Left colon (tissue), 2 donors: ENCODE data around the gene GANC. TPM values are rescaled to one million over a fixed set of nuclear protein-coding genes. Genes with fewer than 3 reads are reported as not detected.
"Not testable (repeated sequence)": the region's sequence is repeated elsewhere in the genome, so short reads cannot be mapped to it uniquely, and the experiment has no call there.

Experiments
- ATAC-seq: fragments of 200-7000 bp; cut with Tn5 transposase; one replicate; pipeline ENCODE4 v1.9.1; 2020; ENCODE audit warnings: mild to moderate bottlenecking, moderate library complexity
- DNase-seq, 2 donors: peaks; one replicate each; pipeline ENCODE4 v3.0.0-alpha.2; 2020
- intact Hi-C, 2 donors: fragments of 100-400 bp; cut with DNase I in 1 of 2; cut with micrococcal nuclease in 1 of 2; formaldehyde crosslinking; loops; one replicate each; pipeline versions ENCODE4 v1.11.2 to v1.14.0; 2022; cut with DNase I, micrococcal nuclease
- total RNA-seq, 2 donors: library from RNA; stranded (reverse); fragmentation: NEBNext Ultra II Directional; extraction: Animal tissue kit (Norgen Biotek cat#: 25700); gene quantifications; one replicate each; pipeline ENCODE4 v1.2.1, GENCODE V29; 2021
- donor health status: DM: no; HTN: no; CAD: no.
- donor health status: DM: yes; HTN: yes; CAD: no.

The GANC gene
- total RNA-seq, 2 donors from 2014 or later, result 49.8 to 53.4 TPM

- intact Hi-C loops, result no loop called here
- ATAC-seq, result no peak
- no peak for DNase-seq
Measured at GRCh38 chr15:42276762-42277161, 3.8 kb downstream of the GANC start.

- no peak for DNase-seq
- intact Hi-C loops, result no loop called here
Measured at GRCh38 chr15:42279234-42279723, 6.3 kb downstream of the GANC start.

GRCh38 chr15:42282344-42282743, 9.3 kb downstream of the GANC start:
- ATAC-seq, result no peak
- intact Hi-C loops, result no loop called here
- DNase-seq, result no peak

More at GRCh38 chr15:42279234-42279723, 6.3 kb downstream of the GANC start:
- ATAC-seq, result no peak

GRCh38 chr15:42282926-42283325, 9.9 kb downstream of the GANC start:
- no peak for DNase-seq
- ATAC-seq, result no peak
- intact Hi-C loops, result no loop called here

GRCh38 chr15:42283671-42284070, 10.7 kb downstream of the GANC start:
- intact Hi-C loops, result no loop called here
- DNase-seq (no peak), ATAC-seq (no peak)

- intact Hi-C loops, result no loop called here
- no peak for DNase-seq
- no peak for ATAC-seq
Measured at GRCh38 chr15:42284551-42284950, 11.6 kb downstream of the GANC start.

- DNase-seq (no peak), ATAC-seq (no peak)
- intact Hi-C loops, result no loop called here
Measured at GRCh38 chr15:42285034-42285433, 12.0 kb downstream of the GANC start.

- DNase-seq, result no peak
- peak; percentile 97 for ATAC-seq
Measured at GRCh38 chr15:42286445-42287029, 13.5 kb downstream of the GANC start.

GRCh38 chr15:42287931-42288330, 14.9 kb downstream of the GANC start:
- ATAC-seq (no peak), DNase-seq (no peak)
- intact Hi-C loops, result no loop called here

More at GRCh38 chr15:42286445-42287029, 13.5 kb downstream of the GANC start:
- intact Hi-C loops, result no loop called here

GRCh38 chr15:42289166-42289565, 16.2 kb downstream of the GANC start:
- DNase-seq, result no peak
- intact Hi-C loops, result no loop called here
- peak; percentile 29 for ATAC-seq

- ATAC-seq, result peak; percentile 22
- intact Hi-C loops, DNase-seq: not testable (repeated sequence)
Measured at GRCh38 chr15:42301004-42301403, 28.0 kb downstream of the GANC start.

- DNase-seq (no peak), ATAC-seq (no peak)
- intact Hi-C loops, result no loop called here
Measured at GRCh38 chr15:42306681-42307080, 33.7 kb downstream of the GANC start.

- peak; percentile 29 for ATAC-seq
- DNase-seq, result no peak
- intact Hi-C loops, result no loop called here
Measured at GRCh38 chr15:42313463-42313862, 40.5 kb downstream of the GANC start.

- no peak for DNase-seq
- ATAC-seq, result peak; percentile 40
- intact Hi-C loops, result no loop called here
Measured at GRCh38 chr15:42314818-42315217, 41.8 kb downstream of the GANC start.

- no peak for ATAC-seq
- DNase-seq, result no peak
- intact Hi-C loops, result no loop called here
Measured at GRCh38 chr15:42315521-42315920, 42.5 kb downstream of the GANC start.

GRCh38 chr15:42316282-42316805, 43.3 kb downstream of the GANC start:
- ATAC-seq, intact Hi-C loops: not testable (repeated sequence)

GRCh38 chr15:42319206-42319605, 46.2 kb downstream of the GANC start:
- intact Hi-C loops, result no loop called here
- DNase-seq, result no peak
- ATAC-seq, result no peak

More at GRCh38 chr15:42316282-42316805, 43.3 kb downstream of the GANC start:
- DNase-seq, result not testable (repeated sequence)

GRCh38 chr15:42324308-42324707, 51.3 kb downstream of the GANC start:
- ATAC-seq (peak; percentile 78), DNase-seq (no peak)
- intact Hi-C loops, result no loop called here

GRCh38 chr15:42329161-42329560, 56.2 kb downstream of the GANC start:
- ATAC-seq, result no peak
- intact Hi-C loops, result no loop called here
- no peak for DNase-seq

- DNase-seq (no peak), ATAC-seq (no peak)
- intact Hi-C loops, result no loop called here
Measured at GRCh38 chr15:42329992-42330391, 57.0 kb downstream of the GANC start.

- ATAC-seq (no peak), DNase-seq (no peak)
- intact Hi-C loops, result no loop called here
Measured at GRCh38 chr15:42331235-42331634, 58.2 kb downstream of the GANC start.
